Adrenal gland (tissue), 12 donors: ENCODE data around the gene PKD1. TPM values are rescaled to one million over a fixed set of nuclear protein-coding genes. Genes with fewer than 3 reads are reported as not detected.
"Not testable (repeated sequence)": the region's sequence is repeated elsewhere in the genome, so short reads cannot be mapped to it uniquely, and the experiment has no call there.

Source experiments
- DNase-seq, 7 donors: peaks; one replicate each; pipeline ENCODE4 v3.0.0-alpha.2; 2019 to 2020
- H3K27ac ChIP-seq, 5 donors: fragments of 200-600 bp; sonication (generic) in 4 of 5; 1 replicate in 3 of 5; 2 replicates in 2 of 5; pipeline versions ENCODE4 v1.5.1 to v1.8.0; 2016 to 2020; ENCODE audit warnings: mild to moderate bottlenecking in 1 of 5
- H3K27me3 ChIP-seq: fragments of 200-600 bp; 2 replicates; pipeline ENCODE4 v1.8.0; 2021
- H3K36me3 ChIP-seq, 2 donors: fragments of 200-600 bp; replicated peaks in 1 of 2; 1 replicate in 1 of 2; 2 replicates in 1 of 2; pipeline versions ENCODE4 v1.5.1 to v1.8.0; 2018 to 2022
- H3K4me1 ChIP-seq, 2 donors: fragments of 200-600 bp; replicated peaks in 1 of 2; 1 replicate in 1 of 2; 2 replicates in 1 of 2; pipeline versions ENCODE4 v1.5.1 to v1.8.0; 2018 to 2021
- H3K4me3 ChIP-seq, 4 donors: fragments of 200-600 bp; sonication (generic) in 3 of 4; one replicate each; pipeline ENCODE4 v1.5.1; 2016 to 2018
- H3K9me3 ChIP-seq, 3 donors: fragments of 200-600 bp; sonication (generic) in 1 of 3; replicated peaks in 1 of 3; 1 replicate in 2 of 3; 2 replicates in 1 of 3; pipeline versions ENCODE4 v1.5.1 to v1.8.0; 2016 to 2021
- WGBS, 4 donors: extraction: QIAGEN DNeasy Blood & Tissue Kit in 2 of 4; methylation state at CpG; one replicate each; pipeline versions ENCODE4 v1.1.5 to v1.1.7; 2013 to 2017; 5-methylcytosine and 5-hydroxymethylcytosine counted together
- intact Hi-C, 2 donors: fragments of 100-400 bp; cut with DNase I; formaldehyde crosslinking; loops; one replicate each; pipeline versions ENCODE4 v1.14.1 to v1.15.0; 2022 to 2023
- polyA plus RNA-seq, 3 donors: library from polyadenylated mRNA; stranded (reverse); fragments of 200-250 nt in 2 of 3; fragments of 350-450 nt in 1 of 3; fragmentation: Illumina TruSeq in 1 of 3; extraction: RNeasy Lipid Tissue Mini Kit (QIAGEN cat#74804) in 1 of 3; gene quantifications; one replicate each; pipeline ENCODE4 v1.2.3, GENCODE V29; 2013 to 2014
- total RNA-seq, 9 donors: library from RNA; depleted of rRNA in 4 of 9; stranded (reverse); fragments of >200 nt in 4 of 9; fragments of 120-200 nt in 1 of 9; fragmentation: NEBNext Ultra II Directional in 1 of 9; extraction: Animal tissue kit (Norgen Biotek cat#: 25700) in 1 of 9; gene quantifications; one replicate each; pipeline versions ENCODE4 v1.1.0 to v1.2.4, GENCODE V29; 2013 to 2023
- donor health status: healthy with polysubstance abuse.
- donor health status: Bipolar disorder and iron deficiency.
- donor health status: DM: yes; HTN: yes; CAD: no.
- donor health status: DM: no; HTN: no; CAD: no.
- donor health status: DM: no; HTN: no; CAD: no.
- donor health status: DM: yes; HTN: yes; CAD: no.

The PKD1 gene
- total and polyA plus RNA-seq, 12 donors: 9.2 to 359 (median 102) TPM

GRCh38 chr16:2108446-2109270 lies 27.0 kb downstream of the PKD1 start:
- H3K9me3 ChIP-seq, intact Hi-C loops, H3K4me3 ChIP-seq, H3K27ac ChIP-seq, H3K27me3 ChIP-seq, H3K4me1 ChIP-seq, DNase-seq: not testable (repeated sequence)
- H3K36me3 ChIP-seq: peaks cover 0 to 48% of the 10 kb centered on the region in 2 donors
- 97 to 99% (median 97%) methylated on average over 25 to 73 of the region's 73 CpGs for WGBS, 4 donors

- H3K4me1 ChIP-seq, H3K9me3 ChIP-seq, intact Hi-C loops, H3K27ac ChIP-seq, H3K27me3 ChIP-seq, DNase-seq, H3K4me3 ChIP-seq: not testable (repeated sequence)
- H3K36me3 ChIP-seq: peaks cover 0 to 55% of the 10 kb centered on the region in 2 donors
- WGBS, 4 donors: 94 to 99% (median 97%) methylated on average over 12 to 23 of the region's 23 CpGs
These were observed 27.9 kb downstream of the PKD1 start for GRCh38 chr16:2107791-2108125.

GRCh38 chr16:2107121-2107790 lies 28.4 kb downstream of the PKD1 start:
- intact Hi-C loops, H3K4me3 ChIP-seq, H3K27me3 ChIP-seq, H3K9me3 ChIP-seq, H3K27ac ChIP-seq, DNase-seq, H3K4me1 ChIP-seq: not testable (repeated sequence)
- WGBS, 4 donors: 85 to 89% (median 89%) methylated on average over 12 to 17 of the region's 17 CpGs
- peaks cover 0 to 60% of the 10 kb centered on the region in 2 donors for H3K36me3 ChIP-seq

- H3K4me3 ChIP-seq, H3K9me3 ChIP-seq, H3K27me3 ChIP-seq, DNase-seq, intact Hi-C loops, H3K27ac ChIP-seq, H3K4me1 ChIP-seq: not testable (repeated sequence)
- H3K36me3 ChIP-seq: peaks cover 0 to 51% of the 10 kb centered on the region in 2 donors
- 95 to 98% methylated on average over 36 to 37 of the region's 38 CpGs; no CpG with 5 or more reads in 2 of the 4 donors for WGBS, 4 donors
These were observed 29.5 kb downstream of the PKD1 start for GRCh38 chr16:2106211-2106610.

GRCh38 chr16:2105769-2106168 lies 29.9 kb downstream of the PKD1 start:
- H3K9me3 ChIP-seq, DNase-seq, H3K27ac ChIP-seq, H3K4me3 ChIP-seq, H3K27me3 ChIP-seq, H3K4me1 ChIP-seq, intact Hi-C loops: not testable (repeated sequence)
- peaks cover 0 to 48% of the 10 kb centered on the region in 2 donors for H3K36me3 ChIP-seq
- WGBS, 4 donors: 75 to 93% (median 84%) methylated on average over 8 to 20 of the region's 22 CpGs; no CpG with 5 or more reads in 1 of the 4 donors

- H3K4me3 ChIP-seq, H3K27me3 ChIP-seq, H3K9me3 ChIP-seq, H3K27ac ChIP-seq, intact Hi-C loops, DNase-seq, H3K4me1 ChIP-seq: not testable (repeated sequence)
- peaks cover 0 to 51% of the 10 kb centered on the region in 2 donors for H3K36me3 ChIP-seq
- 93 to 95% (median 93%) methylated on average over 2 to 21 of the region's 21 CpGs; no CpG with 5 or more reads in 1 of the 4 donors for WGBS, 4 donors
These were observed 30.4 kb downstream of the PKD1 start for GRCh38 chr16:2105291-2105690.

GRCh38 chr16:2104464-2104863 lies 31.2 kb downstream of the PKD1 start:
- intact Hi-C loops, H3K4me1 ChIP-seq, H3K4me3 ChIP-seq, H3K9me3 ChIP-seq, H3K27me3 ChIP-seq, DNase-seq, H3K27ac ChIP-seq: not testable (repeated sequence)
- 67 to 96% (median 89%) methylated on average over 2 to 17 of the region's 20 CpGs for WGBS, 4 donors
- peaks cover 0 to 59% of the 10 kb centered on the region in 2 donors for H3K36me3 ChIP-seq
